HCT116 (cell line): ENCODE data around the gene WNT16. TPM values are rescaled to one million over a fixed set of nuclear protein-coding genes. Genes with fewer than 3 reads are reported as not detected.
A peak's percentile ranks its signal among the peaks of the same experiment; 100 is the strongest.

Source experiments
- ATAC-seq: fragments of 200-7000 bp; cut with Tn5 transposase; 2 replicates; pipeline ENCODE4 v1.9.1; 2020; ENCODE audit warnings: mild to moderate bottlenecking, moderate library complexity
- BruUV-seq: library from RNA; stranded (reverse); fragments of 400-500 nt; replicated peaks from 2 replicates; lab custom pipeline; 2021; lab: Mats Ljungman, UMichigan
- CTCF ChIA-PET: fragments of 300-600 bp; sonication (Branson Sonifier 250); formaldehyde crosslinking; loops from one replicate; lab custom pipeline; 2021; ENCODE audit warnings: antibody characterized with exemption; lab: Charles Lee
- POLR2A ChIA-PET: fragments of 300-600, 350-600 bp; sonication (Branson Sonifier 250); formaldehyde crosslinking; loops from one replicate; lab custom pipeline; 2021; ENCODE audit warnings: antibody characterized with exemption; lab: Charles Lee
- RAD21 ChIA-PET, 2 experiments: fragments of 300-600 bp; sonication (Branson Sonifier 250); formaldehyde crosslinking; loops; one replicate each; lab custom pipeline; 2023; ENCODE audit warnings: low total read pairs in 2 of 2; ENCODE audit not compliant: uncharacterized antibody in 2 of 2, unreplicated experiment in 2 of 2, low non-redundant PET in 1 of 2; lab: Charles Lee
- DNase-seq: peaks from one replicate; pipeline ENCODE4 v3.0.0-alpha.2; 2010; ENCODE audit warnings: low read depth, low spot score
- H2AFZ ChIP-seq: fragments of 200-600 bp; shearing (Covaris generic), sonication (generic); 2 replicates; pipeline ENCODE4 v1.6.1; 2017; ENCODE audit warnings: low read depth, mixed run types, mixed read lengths, antibody characterized with exemption, low read length; ENCODE audit not compliant: poor library complexity, severe bottlenecking
- H3K27ac ChIP-seq: 2 replicates; pipeline ENCODE4 v1.5.1; 2012; ENCODE audit warnings: low read depth, low read length
- H3K27me3 ChIP-seq: fragments of 200-600 bp; sonication (generic); 2 replicates; pipeline ENCODE4 v1.6.1; 2016; ENCODE audit warnings: mixed run types, low read length, mixed read lengths; ENCODE audit not compliant: insufficient read depth
- H3K36me3 ChIP-seq, 2 experiments: fragments of 200-500 bp in 1 of 2; fragments of 200-600 bp in 1 of 2; sonication (Bioruptor generic) in 1 of 2; sonication (generic) in 1 of 2; 2 replicates each; pipeline versions ENCODE4 v1.5.1 to v1.6.1; 2014 to 2016; ENCODE audit warnings: low read length in 2 of 2, inconsistent platforms in 1 of 2, mixed read lengths in 1 of 2, mixed run types in 1 of 2; ENCODE audit not compliant: insufficient read depth in 2 of 2, control insufficient read depth in 1 of 2
- H3K4me1 ChIP-seq, 2 experiments: fragments of 200-600 bp in 1 of 2; sonication (generic) in 1 of 2; 2 replicates each; pipeline versions ENCODE4 v1.5.1 to v1.6.1; 2012 to 2017; ENCODE audit warnings: low read length in 2 of 2, inconsistent platforms in 1 of 2, mild to moderate bottlenecking in 1 of 2, mixed read lengths in 1 of 2, mixed run types in 1 of 2, moderate library complexity in 1 of 2; ENCODE audit not compliant: insufficient read depth in 2 of 2, control insufficient read depth in 1 of 2
- H3K4me2 ChIP-seq: fragments of 200-600 bp; sonication (generic); 2 replicates; pipeline ENCODE4 v1.6.1; 2017; ENCODE audit warnings: mixed run types, low read length, mixed read lengths
- H3K4me3 ChIP-seq, 2 experiments: fragments of 200-600 bp in 1 of 2; sonication (generic) in 1 of 2; replicated peaks in 1 of 2; 2 replicates each; pipeline ENCODE4 v1.5.1; 2011 to 2016; ENCODE audit warnings: low read length in 2 of 2, control low read depth in 1 of 2, low read depth in 1 of 2, mild to moderate bottlenecking in 1 of 2, mixed read lengths in 1 of 2, mixed run types in 1 of 2
- H3K79me2 ChIP-seq: fragments of 200-600 bp; sonication (generic); 2 replicates; pipeline ENCODE4 v1.6.1; 2017; ENCODE audit warnings: mild to moderate bottlenecking, mixed run types, low read length, moderate library complexity, mixed read lengths; ENCODE audit not compliant: insufficient read depth
- H3K9ac ChIP-seq: fragments of 200-600 bp; sonication (generic); 2 replicates; pipeline ENCODE4 v1.6.1; 2016; ENCODE audit warnings: low read length, mixed read lengths
- H3K9me2 ChIP-seq: fragments of 200-600 bp; sonication (generic), shearing (Covaris generic); 2 replicates; pipeline ENCODE4 v1.6.1; 2017; ENCODE audit warnings: mixed run types, mild to moderate bottlenecking, moderate library complexity; ENCODE audit not compliant: insufficient read depth
- H3K9me3 ChIP-seq, 2 experiments: fragments of 200-500 bp in 1 of 2; fragments of 200-600 bp in 1 of 2; sonication (Bioruptor generic) in 1 of 2; sonication (generic) in 1 of 2; 2 replicates each; pipeline ENCODE4 v1.6.1; 2014 to 2017; ENCODE audit warnings: low read length in 2 of 2, mixed read lengths in 2 of 2, inconsistent platforms in 1 of 2, low read depth in 1 of 2, mild to moderate bottlenecking in 1 of 2, mixed run types in 1 of 2, moderate library complexity in 1 of 2; ENCODE audit not compliant: control insufficient read depth in 1 of 2, insufficient read depth in 1 of 2
- H4K20me1 ChIP-seq: fragments of 200-600 bp; sonication (generic), shearing (Covaris generic); 2 replicates; pipeline ENCODE4 v1.6.1; 2017; ENCODE audit warnings: mixed run types, mild to moderate bottlenecking, moderate library complexity; ENCODE audit not compliant: insufficient read depth
- CBX3 ChIP-seq: IDR thresholded peaks from 2 replicates; pipeline ENCODE4 v1.6.1; 2012; ENCODE audit warnings: low read depth
- EGR1 ChIP-seq: IDR thresholded peaks from 2 replicates; pipeline ENCODE4 v1.6.1; 2012; ENCODE audit warnings: low read depth
- ELF1 ChIP-seq: IDR thresholded peaks from 2 replicates; pipeline ENCODE4 v1.6.1; 2012; ENCODE audit warnings: low read depth, borderline replicate concordance
- EZH2 ChIP-seq: fragments of 200-600 bp; sonication (generic); IDR thresholded peaks from 2 replicates; pipeline ENCODE4 v1.6.1; 2017; ENCODE audit warnings: antibody characterized with exemption, mixed run types
- FOSL1 ChIP-seq: IDR thresholded peaks from 2 replicates; pipeline ENCODE4 v1.6.1; 2012; ENCODE audit warnings: low read depth
- POLR2AphosphoS5 ChIP-seq: IDR thresholded peaks from 2 replicates; pipeline ENCODE4 v1.6.1; 2011; ENCODE audit warnings: mild to moderate bottlenecking, low read depth, low read length, moderate library complexity
- SIN3A ChIP-seq: IDR thresholded peaks from 2 replicates; pipeline ENCODE4 v1.6.1; 2012; ENCODE audit warnings: low read depth
- SP1 ChIP-seq: IDR thresholded peaks from 2 replicates; pipeline ENCODE4 v1.6.1; 2012; ENCODE audit warnings: low read depth
- SRF ChIP-seq: IDR thresholded peaks from 2 replicates; pipeline ENCODE4 v1.6.1; 2012; ENCODE audit warnings: low read depth
- ZNF274 ChIP-seq: fragments of 200-500 bp; sonication (Bioruptor generic); IDR thresholded peaks from 2 replicates; pipeline ENCODE4 v1.6.1; 2014; ENCODE audit warnings: mild to moderate bottlenecking, low read depth, low read length, inconsistent platforms
- intact Hi-C: fragments of 100-400 bp; cut with micrococcal nuclease; formaldehyde crosslinking; loops from 2 replicates; pipeline ENCODE4 v1.10.0; 2022
- total RNA-seq: library from RNA; stranded (reverse); gene quantifications from one replicate; pipeline ENCODE4 v1.2.1, GENCODE V29; 2021; ENCODE audit not compliant: unreplicated experiment
- TF ChIP-seq, protein P1 (sequence below): IDR thresholded peaks from 2 replicates; pipeline ENCODE4 v1.6.1; 2012
- TF ChIP-seq, protein P2 (sequence below), 3 experiments: fragments of 200-600 bp in 1 of 3; sonication (generic) in 1 of 3; IDR thresholded peaks in 2 of 3; conservative IDR thresholded peaks in 1 of 3; 2 replicates each; pipeline ENCODE4 v1.5.1; 2012 to 2017; ENCODE audit warnings: low read depth in 2 of 3, low read length in 2 of 3, antibody characterized with exemption in 1 of 3, borderline replicate concordance in 1 of 3, control low read depth in 1 of 3, mild to moderate bottlenecking in 1 of 3, mixed read lengths in 1 of 3, mixed run types in 1 of 3, moderate library complexity in 1 of 3; ENCODE audit not compliant: insufficient read depth in 1 of 3
- TF ChIP-seq, protein P3 (sequence below): IDR thresholded peaks from 2 replicates; pipeline ENCODE4 v1.6.1; 2012

The WNT16 gene
- total RNA-seq, 1 experiment from 2014 or later = 152 TPM

DNA sequence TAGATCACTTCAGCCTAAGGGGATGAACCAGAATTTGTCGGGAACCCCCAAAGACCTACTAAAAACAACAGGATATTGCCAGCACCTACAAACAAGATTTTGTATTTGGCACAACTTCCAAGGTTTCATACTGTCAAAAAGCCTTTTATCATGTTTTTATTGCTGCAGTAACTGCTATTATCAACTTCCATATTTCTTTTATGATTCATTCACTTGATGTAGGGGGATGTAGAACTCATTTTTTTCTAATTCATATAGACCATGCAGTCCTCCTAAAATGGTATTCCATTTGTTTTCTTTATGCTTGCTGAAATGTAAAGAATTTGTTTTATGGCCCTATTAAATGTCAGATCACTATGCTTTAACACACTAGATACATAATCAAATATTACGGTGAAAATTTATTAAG lies 30.0 kb upstream of the WNT16 start (continued):
- TF ChIP-seq, protein P1, sequence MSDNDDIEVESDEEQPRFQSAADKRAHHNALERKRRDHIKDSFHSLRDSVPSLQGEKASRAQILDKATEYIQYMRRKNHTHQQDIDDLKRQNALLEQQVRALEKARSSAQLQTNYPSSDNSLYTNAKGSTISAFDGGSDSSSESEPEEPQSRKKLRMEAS = peak; percentile 51; the same call in 1 of the 2 replicates
- peak; percentile 98 for TF ChIP-seq SP1
- TF ChIP-seq, all 23 proteins: peak for 12

DNA sequence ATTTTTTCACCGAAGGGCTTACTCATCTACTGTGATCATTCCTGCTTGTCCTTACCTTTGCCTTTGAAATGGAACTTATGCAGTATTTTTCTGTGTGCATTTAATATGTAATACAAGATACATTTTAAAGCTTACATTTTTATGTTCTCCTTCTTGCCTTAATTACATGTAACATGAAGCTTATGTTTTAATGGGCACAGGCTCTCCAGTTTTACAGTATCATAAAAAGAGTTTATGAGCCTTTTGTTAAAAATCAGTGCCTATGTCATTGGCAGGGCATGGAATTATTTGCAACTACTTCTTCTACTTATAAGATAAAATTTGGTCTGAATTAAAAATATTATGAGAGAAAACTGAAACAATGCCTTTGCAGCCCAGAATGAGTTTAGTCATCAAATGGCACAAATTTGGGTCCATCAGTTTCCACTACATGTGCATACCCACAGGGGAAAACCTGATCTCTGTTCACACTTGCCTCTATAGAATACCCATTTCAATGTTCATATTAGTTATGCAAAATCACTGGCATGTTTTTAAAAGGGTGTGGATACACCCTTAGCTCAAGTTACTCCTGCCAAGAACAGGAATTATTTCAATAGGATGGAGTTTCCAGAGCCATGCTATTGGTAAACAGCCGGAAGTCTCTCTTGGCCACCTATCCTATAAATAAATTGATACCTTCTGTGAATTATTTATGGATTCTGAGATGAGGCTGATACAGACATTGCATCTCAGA lies 27.9 kb upstream of the WNT16 start:
- Histone ChIP-seq H4K20me1 (no peaks in the 10 kb centered on the region), H3K4me2 (peak overlapping the region; percentile 56), H2AFZ (no peak overlapping the region), H3K4me3 (no peak overlapping the region), H3K4me1 (peaks cover 83 to 100% of the 10 kb centered on the region in 2 experiments), H3K36me3 (no peaks in the 10 kb centered on the region), H3K9ac (peak overlapping the region; percentile 67), H3K27ac (peak overlapping the region; percentile 96), H3K79me2 (no peaks in the 10 kb centered on the region), H3K9me3 (no peaks in the 10 kb centered on the region), H3K27me3 (no peaks in the 10 kb centered on the region), H3K9me2 (no peaks in the 10 kb centered on the region)
- CTCF ChIA-PET = no interaction called here
- RAD21 ChIA-PET = no interaction called here
- intact Hi-C loops = no loop called here
- ATAC-seq (no peak), DNase-seq (no peak)
- POLR2A ChIA-PET = no interaction called here
- no TSS peak for BruUV-seq
- TF ChIP-seq, protein P2, sequence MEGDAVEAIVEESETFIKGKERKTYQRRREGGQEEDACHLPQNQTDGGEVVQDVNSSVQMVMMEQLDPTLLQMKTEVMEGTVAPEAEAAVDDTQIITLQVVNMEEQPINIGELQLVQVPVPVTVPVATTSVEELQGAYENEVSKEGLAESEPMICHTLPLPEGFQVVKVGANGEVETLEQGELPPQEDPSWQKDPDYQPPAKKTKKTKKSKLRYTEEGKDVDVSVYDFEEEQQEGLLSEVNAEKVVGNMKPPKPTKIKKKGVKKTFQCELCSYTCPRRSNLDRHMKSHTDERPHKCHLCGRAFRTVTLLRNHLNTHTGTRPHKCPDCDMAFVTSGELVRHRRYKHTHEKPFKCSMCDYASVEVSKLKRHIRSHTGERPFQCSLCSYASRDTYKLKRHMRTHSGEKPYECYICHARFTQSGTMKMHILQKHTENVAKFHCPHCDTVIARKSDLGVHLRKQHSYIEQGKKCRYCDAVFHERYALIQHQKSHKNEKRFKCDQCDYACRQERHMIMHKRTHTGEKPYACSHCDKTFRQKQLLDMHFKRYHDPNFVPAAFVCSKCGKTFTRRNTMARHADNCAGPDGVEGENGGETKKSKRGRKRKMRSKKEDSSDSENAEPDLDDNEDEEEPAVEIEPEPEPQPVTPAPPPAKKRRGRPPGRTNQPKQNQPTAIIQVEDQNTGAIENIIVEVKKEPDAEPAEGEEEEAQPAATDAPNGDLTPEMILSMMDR (IDR thresholded peaks at IDR 0.05 in 2 of 3, conservative IDR thresholded peaks at IDR 0.05 in 1 of 3; ENCODE audit: borderline replicate concordance in 1 of 3, insufficient read depth in 1 of 3, low read depth in 2 of 3, low read length in 2 of 3) = no peak
- TF ChIP-seq FOSL1 (no peak), SRF (no peak), ZNF274 (no peak), CBX3 (no peak), POLR2AphosphoS5 (no peak), SIN3A (no peak), EGR1 (no peak), ELF1 (no peak), SP1 (no peak), EZH2 (no peak)
- TF ChIP-seq, protein P3, sequence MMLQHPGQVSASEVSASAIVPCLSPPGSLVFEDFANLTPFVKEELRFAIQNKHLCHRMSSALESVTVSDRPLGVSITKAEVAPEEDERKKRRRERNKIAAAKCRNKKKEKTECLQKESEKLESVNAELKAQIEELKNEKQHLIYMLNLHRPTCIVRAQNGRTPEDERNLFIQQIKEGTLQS = no peak
